RWPE1 (cell line): ENCODE data around the gene ANO4.

Source experiments
- CTCF ChIA-PET: fragments of 350-600 bp; sonication (Branson Sonifier 250); formaldehyde crosslinking; extraction: SDS; loops from one replicate; lab custom pipeline; 2021; lab: Yijun Ruan, JAX
- POLR2A ChIA-PET: fragments of 400-600 bp; formaldehyde crosslinking; extraction: SDS; loops from one replicate; lab custom pipeline; 2020; ENCODE audit warnings: antibody characterized with exemption; ENCODE audit not compliant: low non-redundant PET; lab: Yijun Ruan, JAX
- DNase-seq: peaks from one replicate; pipeline ENCODE4 v3.0.0; 2012; ENCODE audit warnings: low spot score
- H3K27ac ChIP-seq: fragments of 450-650 bp; 2 replicates; pipeline ENCODE4 v1.5.1; 2017
- TF ChIP-seq, protein P1 (sequence below): fragments of 450-650 bp; conservative IDR thresholded peaks from 2 replicates; pipeline ENCODE4 v1.5.1; 2017; ENCODE audit warnings: low read depth, mild to moderate bottlenecking

Gene ANO4

GRCh38 chr12:100953677-100954076 lies 159.1 kb downstream of the ANO4 start:
- TF ChIP-seq, protein P1, sequence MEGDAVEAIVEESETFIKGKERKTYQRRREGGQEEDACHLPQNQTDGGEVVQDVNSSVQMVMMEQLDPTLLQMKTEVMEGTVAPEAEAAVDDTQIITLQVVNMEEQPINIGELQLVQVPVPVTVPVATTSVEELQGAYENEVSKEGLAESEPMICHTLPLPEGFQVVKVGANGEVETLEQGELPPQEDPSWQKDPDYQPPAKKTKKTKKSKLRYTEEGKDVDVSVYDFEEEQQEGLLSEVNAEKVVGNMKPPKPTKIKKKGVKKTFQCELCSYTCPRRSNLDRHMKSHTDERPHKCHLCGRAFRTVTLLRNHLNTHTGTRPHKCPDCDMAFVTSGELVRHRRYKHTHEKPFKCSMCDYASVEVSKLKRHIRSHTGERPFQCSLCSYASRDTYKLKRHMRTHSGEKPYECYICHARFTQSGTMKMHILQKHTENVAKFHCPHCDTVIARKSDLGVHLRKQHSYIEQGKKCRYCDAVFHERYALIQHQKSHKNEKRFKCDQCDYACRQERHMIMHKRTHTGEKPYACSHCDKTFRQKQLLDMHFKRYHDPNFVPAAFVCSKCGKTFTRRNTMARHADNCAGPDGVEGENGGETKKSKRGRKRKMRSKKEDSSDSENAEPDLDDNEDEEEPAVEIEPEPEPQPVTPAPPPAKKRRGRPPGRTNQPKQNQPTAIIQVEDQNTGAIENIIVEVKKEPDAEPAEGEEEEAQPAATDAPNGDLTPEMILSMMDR, result no peak
- POLR2A ChIA-PET, result no interaction called here
- H3K27ac ChIP-seq, result no peak overlapping the region
- DNase-seq, result no peak
- CTCF ChIA-PET, result no interaction called here

GRCh38 chr12:100954118-100954517 lies 159.5 kb downstream of the ANO4 start:
- H3K27ac ChIP-seq, result no peak overlapping the region
- ChIA-PET POLR2A (no interaction called here), CTCF (no interaction called here)
- no peak for DNase-seq
- TF ChIP-seq, protein P1, result no peak

GRCh38 chr12:100955139-100955538 lies 160.6 kb downstream of the ANO4 start:
- no peak overlapping the region for H3K27ac ChIP-seq
- POLR2A ChIA-PET, result no interaction called here
- TF ChIP-seq, protein P1, result no peak
- CTCF ChIA-PET, result no interaction called here
- DNase-seq, result no peak

DNA sequence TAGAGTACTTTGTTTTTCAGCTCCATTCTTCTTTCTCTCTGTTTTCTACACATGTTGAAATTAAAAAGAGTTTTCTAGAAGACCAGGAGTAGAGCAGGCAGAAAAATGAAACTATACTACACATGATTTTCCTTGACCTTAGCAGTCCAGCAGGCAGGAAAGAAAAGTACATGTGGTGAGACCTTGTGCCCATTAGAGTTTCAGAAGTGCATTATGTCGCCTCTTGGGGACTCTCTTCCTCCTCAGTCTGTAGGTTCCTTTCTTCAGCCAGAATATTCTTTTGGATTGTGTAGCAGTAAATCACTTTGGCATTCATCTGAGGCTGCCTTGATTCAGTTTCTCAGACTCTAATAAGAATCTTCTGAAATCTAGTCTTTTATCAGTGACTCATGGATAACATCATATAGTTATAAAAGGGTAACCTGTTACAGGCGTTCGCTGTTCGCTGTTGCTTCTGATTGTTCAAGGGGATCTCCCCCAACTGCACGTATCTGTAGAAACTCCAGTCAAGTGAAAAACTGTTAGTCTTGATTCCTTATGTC lies 161.8 kb downstream of the ANO4 start:
- no peak for DNase-seq
- no peak overlapping the region for H3K27ac ChIP-seq
- CTCF ChIA-PET, result no interaction called here
- TF ChIP-seq, protein P1, result no peak
- POLR2A ChIA-PET, result no interaction called here

DNA sequence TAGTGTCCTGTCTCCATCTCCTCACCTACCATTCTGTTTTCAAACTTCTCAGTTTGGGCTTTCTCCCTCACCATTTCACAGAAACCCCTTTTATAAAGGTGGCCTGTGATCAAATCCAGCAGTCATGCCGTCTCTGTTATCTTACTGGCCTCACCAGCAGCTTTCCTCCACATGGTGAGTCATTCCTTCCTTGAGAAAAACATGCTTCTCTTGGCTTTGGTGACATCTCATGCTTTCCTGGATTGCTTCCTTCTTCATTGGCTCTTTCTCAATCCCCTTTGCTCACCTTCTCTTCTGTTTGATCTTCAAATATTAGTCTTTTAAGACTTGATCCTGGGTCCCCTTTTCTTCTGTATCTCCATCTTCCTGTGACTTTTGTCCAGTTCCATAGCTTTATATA lies 164.9 kb downstream of the ANO4 start:
- CTCF ChIA-PET, result interaction anchor here (0.6 kb wide), 1 partner anchor 108 kb away, joined by 4 read pairs; no protein-coding TSS in a partner anchor
- DNase-seq, result no peak
- H3K27ac ChIP-seq, result no peak overlapping the region
- POLR2A ChIA-PET, result no interaction called here
- TF ChIP-seq, protein P1, result no peak

DNA sequence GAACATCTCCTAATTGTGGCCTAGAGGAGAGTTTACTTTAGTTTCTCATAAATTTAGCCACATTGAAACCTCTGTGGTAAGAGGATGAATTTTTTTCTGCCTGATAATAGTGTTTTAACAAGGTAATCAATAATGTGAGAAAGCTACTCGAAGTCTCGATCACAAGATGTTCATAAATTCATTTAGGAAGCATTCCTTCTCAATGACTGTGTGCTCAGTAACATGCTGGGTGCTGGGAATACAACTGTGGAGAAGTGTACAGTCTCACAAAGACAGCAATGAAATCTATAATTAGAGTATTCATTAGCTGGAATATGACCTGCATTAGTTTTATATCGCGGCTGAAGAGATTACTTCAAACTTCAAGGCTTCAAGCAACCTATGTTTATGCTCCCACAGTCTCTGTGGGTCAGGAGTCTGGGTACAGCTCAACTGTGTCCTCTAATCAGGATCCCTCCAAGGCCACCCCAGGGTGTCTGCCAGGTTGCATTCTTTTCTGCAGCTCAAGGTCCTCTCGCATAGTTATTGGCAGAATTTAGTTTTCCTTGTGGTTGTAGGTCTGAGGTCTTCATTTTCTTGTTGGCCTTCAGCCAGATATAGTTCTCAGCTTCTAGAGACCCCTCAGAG lies 167.6 kb downstream of the ANO4 start:
- TF ChIP-seq, protein P1, result no peak
- ChIA-PET POLR2A (no interaction called here), CTCF (interaction anchor here (0.5 to 0.6 kb wide), 2 partner anchors 14 to 282 kb away, joined by 3 to 7 read pairs; no protein-coding TSS in a partner anchor)
- no peak overlapping the region for H3K27ac ChIP-seq
- DNase-seq, result no peak
